HG03575 (cell line): ENCODE measurements around the gene CEACAM6.

ENCODE experiments used
- ATAC-seq: cut with Tn5 transposase; IDR thresholded peaks from one replicate; pipeline ENCODE4 v1.9.1; 2021; ENCODE audit not compliant: unreplicated experiment, insufficient number of reproducible peaks, low FRiP score; ENCODE audit errors: extremely low read depth

Gene CEACAM6

GRCh38 chr19:41821003-41821735 lies 65.8 kb downstream of the CEACAM6 start:
- ATAC-seq = no peak
